ENCODE measurements around the gene BTN1A1.

BTN1A1 gene

DNA sequence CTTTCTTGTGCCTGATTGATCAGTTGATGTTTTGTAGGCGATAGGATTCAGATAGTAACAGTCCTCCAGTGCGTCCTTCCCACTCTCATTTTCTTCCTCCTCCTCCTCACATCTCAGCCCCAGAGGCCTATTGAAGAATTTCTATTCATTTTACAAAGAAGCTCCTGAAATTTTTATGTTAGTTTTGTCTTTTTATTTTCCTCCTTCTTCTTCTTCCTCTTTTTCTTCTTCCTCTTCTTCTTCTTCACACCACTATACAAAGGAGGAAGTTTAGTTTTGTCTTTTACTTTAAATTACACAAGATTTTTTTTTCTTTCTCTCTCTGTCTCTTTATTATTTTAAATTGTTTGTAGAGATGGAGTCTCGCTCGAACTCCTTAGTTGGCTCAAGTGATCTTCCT is 23.2 kb upstream of the BTN1A1 start:
- no peak for DNase-seq (ENCODE audit: low read depth)

GRCh38 chr6:26477426-26477825 is 22.7 kb upstream of the BTN1A1 start:
- DNase-seq (ENCODE audit: low read depth): no peak

DNA sequence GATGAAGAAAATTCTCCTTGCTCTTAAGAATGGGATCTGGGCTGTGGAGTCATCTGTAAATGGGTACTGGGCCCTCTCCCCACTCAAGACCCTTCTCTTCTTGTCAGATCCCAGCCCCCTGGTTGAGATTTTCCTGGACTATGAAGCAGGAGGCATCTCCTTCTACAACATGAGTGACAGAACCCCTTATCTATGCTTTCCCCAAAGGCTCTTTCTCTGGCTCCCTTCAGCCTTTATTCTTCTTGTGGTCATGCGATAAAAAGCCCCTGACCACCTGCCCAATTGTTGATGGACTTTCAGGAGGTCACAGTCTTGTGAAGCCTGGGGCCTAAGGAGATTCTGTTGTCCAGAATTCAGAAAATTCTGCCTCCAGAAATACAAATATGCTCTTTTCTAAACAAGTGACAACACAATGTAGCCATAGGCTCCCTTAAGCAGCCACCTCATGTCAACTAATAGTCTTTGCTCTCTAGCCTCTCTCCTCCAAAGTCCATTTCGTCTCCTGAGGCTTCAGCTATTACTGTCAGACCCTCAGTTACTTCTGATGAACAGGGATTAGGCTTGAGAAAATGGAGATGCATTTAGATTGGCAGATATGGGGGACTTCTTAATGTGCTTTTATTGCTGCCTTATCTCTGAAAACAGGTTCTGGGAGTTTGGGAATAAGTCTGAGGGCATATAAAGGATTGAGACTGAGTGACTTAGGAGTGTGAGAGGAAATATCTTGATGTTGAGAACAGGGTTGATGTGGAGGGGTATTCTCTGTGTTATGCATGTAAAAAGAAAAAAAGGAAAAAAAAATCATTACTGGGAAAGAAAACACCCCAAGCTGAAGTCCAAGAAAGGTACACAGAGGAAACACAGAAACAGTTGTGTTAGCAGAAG is 21.8 kb upstream of the BTN1A1 start:
- no peak for DNase-seq (ENCODE audit: low read depth)

DNA sequence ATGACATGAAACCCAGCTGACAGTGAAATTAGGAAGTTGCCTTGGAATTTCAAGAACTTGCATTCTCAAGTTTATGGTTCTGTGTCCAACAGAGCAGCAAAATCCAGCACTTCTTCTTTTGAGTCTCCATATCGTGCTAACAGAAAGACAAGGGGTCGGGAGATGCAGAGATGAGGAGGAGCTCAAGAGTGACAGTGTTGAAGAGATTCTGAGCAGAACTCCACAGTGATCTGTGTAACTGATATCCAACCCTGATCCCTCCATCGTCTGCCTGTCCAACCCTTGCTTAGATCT is 21.2 kb upstream of the BTN1A1 start:
- peak; percentile 39 for DNase-seq (ENCODE audit: low read depth)

GRCh38 chr6:26482338-26482737 is 17.8 kb upstream of the BTN1A1 start:
- DNase-seq (ENCODE audit: low read depth): no peak

DNA sequence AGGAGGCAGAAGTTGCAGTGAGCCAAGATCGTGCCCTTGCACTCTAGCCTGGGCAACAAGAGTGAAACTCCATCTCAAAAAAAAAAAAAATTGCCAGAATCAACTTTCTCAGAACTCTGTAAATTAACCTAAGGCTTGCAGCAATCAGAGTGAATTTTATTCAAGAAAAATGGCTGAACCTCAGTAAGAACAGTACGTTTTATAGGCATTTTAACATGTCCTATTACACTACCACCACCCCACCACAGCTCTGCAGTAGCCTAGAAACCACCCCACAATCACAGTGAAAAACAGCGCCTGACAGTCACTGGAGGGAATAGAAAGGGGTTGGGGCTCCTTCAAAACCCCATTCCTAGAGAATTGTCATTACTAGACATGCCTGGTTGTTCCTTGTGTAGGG is 16.4 kb upstream of the BTN1A1 start:
- no peak for DNase-seq (ENCODE audit: low read depth)

- no peak for DNase-seq (ENCODE audit: low read depth)
These were observed 15.9 kb upstream of the BTN1A1 start for GRCh38 chr6:26484161-26484560.

DNA sequence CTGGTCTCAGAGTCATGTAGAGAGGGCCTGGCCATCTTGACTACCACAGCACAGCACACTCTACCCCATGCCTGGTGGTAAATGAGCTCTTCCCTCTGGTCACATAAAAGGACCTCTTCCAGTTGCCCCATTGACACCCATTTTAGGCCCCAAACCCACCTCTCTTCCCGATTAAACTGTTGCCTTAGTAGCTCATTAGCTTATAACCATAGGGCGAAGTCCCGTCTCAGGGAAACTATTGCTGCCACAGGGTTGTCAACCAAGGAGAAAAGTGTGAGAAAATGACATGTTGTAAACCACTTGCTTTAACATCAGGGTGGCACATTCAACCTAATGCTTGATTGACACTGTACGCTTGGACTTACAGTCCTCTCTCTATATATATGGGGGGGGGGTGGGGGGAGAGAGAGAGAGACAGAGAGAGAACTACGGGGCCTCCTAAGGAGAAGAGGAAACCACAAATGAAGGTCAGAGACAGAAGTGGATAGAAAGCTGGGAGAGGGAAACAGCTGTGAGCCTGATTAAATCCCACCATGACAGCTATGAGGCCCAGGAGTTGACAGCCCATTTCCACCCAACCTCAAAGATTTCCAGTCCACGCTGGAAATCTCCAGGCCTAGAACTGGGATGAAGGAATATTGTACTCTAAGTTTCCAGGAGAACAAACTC is 14.9 kb upstream of the BTN1A1 start:
- DNase-seq (ENCODE audit: low read depth): no peak

GRCh38 chr6:26486358-26486757 is 13.7 kb upstream of the BTN1A1 start:
- DNase-seq (ENCODE audit: low read depth): no peak

DNA sequence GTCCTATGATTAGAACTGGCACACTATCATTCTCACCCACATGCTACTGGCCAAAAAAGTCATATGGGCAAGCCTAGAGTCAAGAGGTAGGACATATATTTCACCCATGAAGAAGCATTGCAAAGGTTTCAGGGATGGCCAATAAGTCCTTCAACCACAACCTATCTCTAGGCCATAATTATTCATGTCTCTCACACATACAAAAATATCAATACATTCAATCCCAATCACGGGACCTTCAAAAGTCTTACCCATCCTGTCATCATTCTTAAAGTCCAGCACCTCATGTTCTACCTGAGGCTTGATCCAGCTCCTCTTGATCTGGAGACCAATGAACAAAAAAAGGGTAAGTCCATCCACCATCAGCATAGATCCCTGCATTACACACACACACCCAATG is 12.6 kb upstream of the BTN1A1 start:
- DNase-seq (ENCODE audit: low read depth): no peak

GRCh38 chr6:26489996-26490964 is 9.8 kb upstream of the BTN1A1 start:
- DNase-seq (ENCODE audit: low read depth): no peak

DNA sequence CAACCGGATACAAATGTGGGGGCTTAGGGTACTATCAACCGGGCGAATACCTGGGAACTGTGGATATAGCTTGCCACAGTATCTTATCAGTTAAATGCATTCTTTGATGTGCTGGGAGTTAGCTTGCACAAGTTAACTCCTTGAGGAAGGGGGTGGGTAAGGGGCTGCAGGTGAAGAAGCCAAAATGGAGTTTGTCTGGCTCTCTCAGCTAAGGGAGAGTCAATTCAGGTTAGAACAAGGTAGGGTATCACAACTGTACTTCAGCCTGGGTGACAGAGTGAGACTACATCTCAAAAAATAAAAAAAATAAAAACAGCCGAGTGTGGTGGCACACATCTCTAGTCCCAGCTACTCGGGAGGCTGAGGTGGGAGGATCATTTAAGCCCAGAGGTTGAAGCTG is 8.5 kb upstream of the BTN1A1 start:
- no peak for DNase-seq (ENCODE audit: low read depth)

DNA sequence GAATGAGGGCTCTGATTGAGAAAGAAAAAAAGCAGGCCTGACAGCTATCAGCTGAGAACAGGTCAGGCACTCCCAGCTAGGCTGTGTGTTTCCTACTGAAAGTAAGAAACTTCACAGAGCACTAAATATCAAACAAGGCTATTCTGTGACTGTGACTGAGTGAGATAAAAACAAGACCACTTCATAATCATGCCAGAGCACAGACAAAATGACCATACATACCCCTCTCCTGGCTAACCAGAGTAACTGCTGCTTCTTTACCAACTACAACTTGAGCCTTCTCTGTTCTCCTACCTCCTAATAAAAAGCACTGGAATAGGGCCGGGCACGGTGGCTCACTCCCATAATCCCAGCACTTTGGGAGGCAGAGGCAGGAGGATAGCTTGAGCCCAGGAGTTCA is 6.8 kb upstream of the BTN1A1 start:
- peak; percentile 39 for DNase-seq (ENCODE audit: low read depth)

DNA sequence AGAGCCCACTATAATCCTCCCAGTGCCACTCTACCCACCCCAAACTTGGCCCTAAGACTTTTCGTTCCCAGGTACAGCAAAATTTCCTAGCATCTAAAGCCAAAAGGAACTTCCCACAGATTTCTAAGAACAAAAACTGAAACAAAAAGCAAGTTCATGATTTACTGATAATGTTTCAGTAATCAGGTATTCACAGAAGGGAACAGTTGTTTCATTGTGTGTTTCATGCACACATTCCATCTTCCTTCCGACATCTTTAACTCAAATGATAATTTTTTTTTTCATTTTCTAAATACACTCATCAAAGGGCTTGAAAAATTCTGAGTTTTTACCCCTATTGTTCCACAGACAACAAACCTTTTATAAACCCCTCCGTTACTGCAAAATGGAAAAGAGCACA is 6.0 kb upstream of the BTN1A1 start:
- no peak for DNase-seq (ENCODE audit: low read depth)

GRCh38 chr6:26495281-26495680 is 4.8 kb upstream of the BTN1A1 start:
- no peak for DNase-seq (ENCODE audit: low read depth)

DNA sequence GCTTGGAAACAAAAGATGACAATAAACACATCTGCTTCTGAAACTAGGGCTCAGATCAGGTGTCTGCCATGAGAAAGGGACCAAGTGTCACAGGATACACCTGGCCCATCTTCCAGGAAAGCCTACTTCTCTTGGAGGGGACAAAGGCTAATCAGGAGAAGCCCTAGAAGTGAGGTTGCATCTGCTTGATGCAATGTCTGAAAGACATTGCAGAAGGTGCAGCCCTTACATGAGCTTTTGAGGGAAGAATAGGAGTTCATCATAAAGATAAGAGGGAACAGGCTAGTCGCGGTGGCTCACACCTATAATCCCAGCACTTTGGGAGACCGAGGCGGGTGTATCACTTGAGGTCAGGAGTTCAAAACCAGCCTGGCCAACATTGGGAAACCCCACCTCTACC is 2.5 kb upstream of the BTN1A1 start:
- DNase-seq (ENCODE audit: low read depth): no peak

GRCh38 chr6:26501482-26501986 is 1.4 kb downstream of the BTN1A1 start:
- peak; percentile 8 for DNase-seq (ENCODE audit: low read depth)

DNA sequence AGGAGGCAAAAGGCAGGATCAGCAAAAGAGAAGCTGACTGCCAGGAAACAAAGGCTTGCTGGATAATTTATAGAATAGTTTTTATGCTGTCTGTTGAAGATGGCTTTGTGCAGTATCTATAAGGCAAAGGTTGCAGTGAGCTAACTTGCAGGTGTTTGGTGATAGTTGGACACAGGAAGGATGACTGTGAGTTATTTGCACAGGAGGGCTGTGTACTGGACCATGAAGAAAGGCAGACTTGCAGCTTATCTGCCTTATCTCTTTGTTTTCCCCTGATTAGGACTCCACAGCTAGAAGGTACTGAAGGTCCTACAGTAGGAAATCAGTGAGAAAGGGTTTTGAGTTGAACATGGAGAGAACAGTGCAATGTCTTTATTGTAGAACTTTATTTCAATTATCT is 2.1 kb downstream of the BTN1A1 start:
- no peak for DNase-seq (ENCODE audit: low read depth)

GRCh38 chr6:26502626-26503025 is 2.5 kb downstream of the BTN1A1 start:
- DNase-seq (ENCODE audit: low read depth): no peak

DNA sequence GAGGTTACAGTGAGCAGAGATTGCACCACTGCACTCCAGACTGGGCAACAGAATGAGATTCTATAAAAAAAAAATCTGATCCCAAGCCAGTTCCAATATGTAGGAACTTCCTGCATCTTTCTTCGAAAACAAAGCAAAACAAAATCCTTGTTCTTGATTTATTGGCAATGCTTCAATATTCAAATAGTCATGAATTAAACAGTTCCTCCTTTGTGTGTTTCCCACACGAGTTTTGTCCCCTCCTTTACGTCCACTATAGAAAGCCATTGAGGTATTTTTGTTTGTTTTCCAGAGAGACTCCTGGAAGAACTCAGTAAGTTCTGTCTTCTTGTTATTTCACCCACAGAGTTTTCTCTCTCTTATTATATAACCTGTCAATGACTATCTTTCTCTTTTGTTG is 7.6 kb downstream of the BTN1A1 start:
- no peak for DNase-seq (ENCODE audit: low read depth)

GRCh38 chr6:26511033-26511432 is 10.9 kb downstream of the BTN1A1 start:
- peak; percentile 17 for DNase-seq (ENCODE audit: low read depth)

DNA sequence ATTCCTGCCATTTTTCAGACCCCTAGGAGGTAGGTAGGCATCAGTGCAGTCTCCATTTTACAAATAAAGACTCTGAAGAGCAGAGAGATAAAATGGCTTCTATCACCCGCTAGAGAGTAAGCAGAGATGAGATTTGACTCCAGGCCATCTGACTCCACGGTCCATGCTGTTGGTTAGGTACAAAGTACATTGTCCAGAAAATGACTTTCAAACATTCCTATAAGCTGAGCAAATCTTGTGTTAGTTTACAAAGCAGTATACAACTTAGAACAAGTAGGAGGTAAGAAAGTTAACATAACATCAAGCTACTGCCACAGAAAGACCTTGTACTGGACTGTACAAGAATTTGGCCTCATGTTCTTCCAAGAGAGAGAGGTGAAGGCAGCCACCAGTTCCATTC is 14.9 kb downstream of the BTN1A1 start:
- no peak for DNase-seq (ENCODE audit: low read depth)
